Adrenal gland (tissue), 5 donors: ENCODE results near the gene IFNA4.
"Not testable (repeated sequence)": the region's sequence is repeated elsewhere in the genome, so short reads cannot be mapped to it uniquely, and the experiment has no call there.

Source experiments
- CTCF ChIP-seq, 6 experiments: fragments of 450-650 bp in 4 of 6; fragments of 200-600 bp in 2 of 6; sonication (generic) in 1 of 6; IDR thresholded peaks; 1 replicate in 5 of 6; 2 replicates in 1 of 6; pipeline versions ENCODE4 v1.5.1 to v1.8.0; 2016 to 2021; ENCODE audit warnings: antibody characterized with exemption in 6 of 6, mild to moderate bottlenecking in 2 of 6, moderate library complexity in 1 of 6
- POLR2A ChIP-seq, 2 donors: fragments of 450-650 bp; IDR thresholded peaks; one replicate each; pipeline ENCODE4 v1.6.1; 2017; ENCODE audit warnings: antibody characterized with exemption in 2 of 2, mild to moderate bottlenecking in 2 of 2, moderate library complexity in 1 of 2
- donor health status: DM: no; HTN: no; CAD: no.

- not testable (repeated sequence) for TF ChIP-seq CTCF, POLR2A (IDR thresholded peaks at IDR 0.05)
Observed at GRCh38 chr9:21236360-21236714, 49.0 kb upstream of the IFNA4 start.
